Transverse colon (tissue), 4 donors: ENCODE results near the gene CRADD.

Experiments used
- CTCF ChIP-seq, 5 experiments: fragments of 200-600 bp in 3 of 5; fragments of 450-650 bp in 2 of 5; sonication (generic) in 3 of 5; IDR thresholded peaks; 1 replicate in 2 of 5; 2 replicates in 3 of 5; pipeline ENCODE4 v1.5.1; 2016 to 2017; ENCODE audit warnings: antibody characterized with exemption in 5 of 5, inconsistent platforms in 3 of 5, mild to moderate bottlenecking in 2 of 5, moderate library complexity in 1 of 5
- POLR2AphosphoS5 ChIP-seq, 3 donors: sonication (generic); formaldehyde crosslinking; IDR thresholded peaks; one replicate each; pipeline ENCODE4 v1.6.1; 2016; ENCODE audit warnings: antibody characterized with exemption in 3 of 3

- no peak for TF ChIP-seq CTCF (IDR thresholded peaks at IDR 0.05)
- no peak for TF ChIP-seq POLR2AphosphoS5 (IDR thresholded peaks at IDR 0.05)
Observed at GRCh38 chr12:93639406-93639805, 37.8 kb upstream of the CRADD start.
